ENCODE data around the gene EYA4.

- no peak for TF ChIP-seq POLR2AphosphoS5 (IDR thresholded peaks at IDR 0.05; ENCODE audit: borderline replicate concordance, low read depth, low read length)
- no peak for TF ChIP-seq EZH2 (IDR thresholded peaks at IDR 0.05)
- no peak for TF ChIP-seq FOXP2 (optimal IDR thresholded peaks at IDR 0.05; ENCODE audit: control extremely low read depth, extremely low read length, insufficient read depth)
These were observed 149.0 kb downstream of the EYA4 start for GRCh38 chr6:133390168-133390567.

All from SK-N-MC (cell line).